B cell (primary cell): Measurements from ENCODE around the gene SMAP1. TPM values are rescaled to one million over a fixed set of nuclear protein-coding genes. Genes with fewer than 3 reads are reported as not detected.

Experiments
- ATAC-seq: fragments of 200-7000 bp; cut with Tn5 transposase; one replicate; pipeline ENCODE4 v1.10.0; 2021; ENCODE audit warnings: low read depth, mild to moderate bottlenecking, moderate number of reproducible peaks, moderate library complexity
- CTCF ChIA-PET: fragments of 350-600 bp; sonication (Branson Sonifier 250); formaldehyde crosslinking; loops from one replicate; lab custom pipeline; 2021; ENCODE audit warnings: antibody characterized with exemption, inconsistent platforms; lab: Charles Lee
- POLR2A ChIA-PET: fragments of 350-600 bp; sonication (Branson Sonifier 250); formaldehyde crosslinking; loops from one replicate; lab custom pipeline; 2021; ENCODE audit warnings: antibody characterized with exemption; lab: Charles Lee
- DNase-seq: peaks from one replicate; pipeline ENCODE4 v3.0.0; 2013
- H2AFZ ChIP-seq: 2 replicates; pipeline ENCODE4 v1.6.1; 2012; ENCODE audit warnings: mild to moderate bottlenecking, low read depth, low read length; ENCODE audit not compliant: insufficient read depth, poor library complexity, severe bottlenecking
- H3K27ac ChIP-seq, 2 donors: 1 replicate in 1 of 2; 2 replicates in 1 of 2; pipeline ENCODE4 v1.5.1; 2012 to 2013; ENCODE audit warnings: low read length in 2 of 2, mild to moderate bottlenecking in 2 of 2, moderate library complexity in 1 of 2
- H3K27me3 ChIP-seq, 4 experiments: fragments of 200-600 bp in 1 of 4; sonication (generic) in 1 of 4; replicated peaks in 1 of 4; 1 replicate in 2 of 4; 2 replicates in 2 of 4; pipeline versions ENCODE4 v1.6.1 to v1.7.0; 2013 to 2016; ENCODE audit warnings: low read length in 3 of 4, mild to moderate bottlenecking in 2 of 4, mixed read lengths in 1 of 4, moderate library complexity in 1 of 4; ENCODE audit not compliant: insufficient read depth in 4 of 4, control insufficient read depth in 3 of 4; ENCODE audit errors: control extremely low read depth in 1 of 4
- H3K36me3 ChIP-seq, 2 experiments: replicated peaks in 1 of 2; 1 replicate in 1 of 2; 2 replicates in 1 of 2; pipeline versions ENCODE4 v1.6.1 to v1.7.1; 2013; ENCODE audit warnings: low read length in 1 of 2; ENCODE audit not compliant: insufficient read depth in 2 of 2, control insufficient read depth in 1 of 2; ENCODE audit errors: control extremely low read depth in 1 of 2, extremely low read depth in 1 of 2
- H3K4me1 ChIP-seq, 2 donors: fragments of 200-600 bp in 1 of 2; sonication (generic) in 1 of 2; 1 replicate in 1 of 2; 2 replicates in 1 of 2; pipeline versions ENCODE4 v1.5.1 to v1.6.1; 2013 to 2017; ENCODE audit warnings: low read length in 2 of 2; ENCODE audit not compliant: control insufficient read depth in 2 of 2, insufficient read depth in 2 of 2
- H3K4me2 ChIP-seq: replicated peaks from 2 replicates; pipeline ENCODE3; 2012; ENCODE audit warnings: mild to moderate bottlenecking, low read depth, low read length; ENCODE audit not compliant: poor library complexity, severe bottlenecking
- H3K4me3 ChIP-seq, 5 experiments: fragments of 200-600 bp in 1 of 5; sonication (generic) in 1 of 5; 1 replicate in 3 of 5; 2 replicates in 2 of 5; pipeline versions ENCODE4 v1.5.1 to v1.7.0; 2011 to 2016; ENCODE audit warnings: low read length in 4 of 5, mild to moderate bottlenecking in 4 of 5, low read depth in 2 of 5, control low read depth in 1 of 5, moderate library complexity in 1 of 5; ENCODE audit not compliant: insufficient read depth in 1 of 5; ENCODE audit errors: control extremely low read depth in 1 of 5, extremely low read depth in 1 of 5
- H3K79me2 ChIP-seq: fragments of 200-600 bp; sonication (generic); one replicate; pipeline ENCODE4 v1.6.0; 2016; ENCODE audit warnings: low read length; ENCODE audit not compliant: control insufficient read depth, insufficient read depth
- H3K9ac ChIP-seq: fragments of 200-600 bp; sonication (generic); 2 replicates; pipeline ENCODE4 v1.6.1; 2017; ENCODE audit warnings: mild to moderate bottlenecking, low read length, moderate library complexity
- H3K9me3 ChIP-seq, 3 donors: one replicate each; pipeline versions ENCODE4 v1.6.1 to v1.7.1; 2013; ENCODE audit warnings: low read length in 2 of 3; ENCODE audit not compliant: control insufficient read depth in 2 of 3, insufficient read depth in 1 of 3; ENCODE audit errors: control extremely low read depth in 1 of 3
- H4K20me1 ChIP-seq: 2 replicates; pipeline ENCODE4 v1.6.0; 2012; ENCODE audit warnings: mild to moderate bottlenecking, low read length; ENCODE audit not compliant: insufficient read depth, control insufficient read depth, poor library complexity, severe bottlenecking
- H3K27ac Mint-ChIP-seq: one replicate; pipeline ENCODE4 v1.8.0; 2021; ENCODE audit warnings: mixed read lengths
- H3K27me3 Mint-ChIP-seq: one replicate; pipeline ENCODE4 v1.8.0; 2021; ENCODE audit warnings: mixed read lengths
- H3K4me1 Mint-ChIP-seq: one replicate; pipeline ENCODE4 v1.8.0; 2021; ENCODE audit warnings: mixed read lengths
- H3K4me3 Mint-ChIP-seq: one replicate; pipeline ENCODE4 v1.8.0; 2021; ENCODE audit warnings: mixed read lengths
- H3K9me3 Mint-ChIP-seq: one replicate; pipeline ENCODE4 v1.8.0; 2022; ENCODE audit warnings: mixed read lengths; ENCODE audit not compliant: insufficient read depth
- CTCF ChIP-seq: fragments of 200-600 bp; IDR thresholded peaks from one replicate; pipeline ENCODE4 v1.8.0; 2022; ENCODE audit warnings: antibody characterized with exemption, mild to moderate bottlenecking
- EZH2 ChIP-seq: IDR thresholded peaks from 2 replicates; pipeline ENCODE4 v1.6.1; 2012; ENCODE audit warnings: borderline replicate concordance, low read depth, mild to moderate bottlenecking, moderate library complexity, low read length; ENCODE audit not compliant: insufficient read depth, poor library complexity, severe bottlenecking
- WGBS: methylation state at CpG from one replicate; pipeline ENCODE4 v1.1.5; 2013; ENCODE audit warnings: missing lambda C conversion rate; ENCODE audit not compliant: insufficient coverage; 5-methylcytosine and 5-hydroxymethylcytosine counted together
- intact Hi-C: fragments of 100-400 bp; cut with micrococcal nuclease; formaldehyde crosslinking; loops from one replicate; pipeline ENCODE4 v1.10.0; 2022
- polyA plus RNA-seq: library from polyadenylated mRNA; depleted of rRNA; stranded (reverse); fragments of >200 nt; gene quantifications from 2 replicates; pipeline ENCODE4 v1.2.3, GENCODE V29; 2012
- total RNA-seq, 2 donors: library from RNA; stranded (reverse); fragments of 120-200 nt in 1 of 2; gene quantifications; 1 replicate in 1 of 2; 2 replicates in 1 of 2; pipeline versions ENCODE4 v1.2.3 to v1.2.4, GENCODE V29; 2013 to 2022

SMAP1 gene
- total and polyA plus RNA-seq, 2 donors (not counting 1 experiment from before 2014, with no cell fraction given) = 11.0 to 21.7 TPM

- Mint-ChIP-seq H3K27ac (peak overlapping the region; percentile 8), H3K4me3 (no peak overlapping the region)
- peaks cover 95% of the 10 kb centered on the region for H3K79me2 ChIP-seq
Observed at GRCh38 chr6:70673054-70673453, 5.4 kb downstream of the SMAP1 start.

GRCh38 chr6:70673601-70674000 lies 5.9 kb downstream of the SMAP1 start:
- intact Hi-C loops = no loop called here
- WGBS = 67% methylated on average over 1 of the region's 1 CpG
- peaks cover 60% of the 10 kb centered on the region for H4K20me1 ChIP-seq
- no peak overlapping the region for H3K9ac ChIP-seq
- Mint-ChIP-seq H3K9me3 (no peaks in the 10 kb centered on the region), H3K4me1 (peaks cover 39% of the 10 kb centered on the region), H3K27me3 (no peaks in the 10 kb centered on the region), H3K4me3 (no peak overlapping the region), H3K27ac (no peak overlapping the region)
- no peak overlapping the region for H2AFZ ChIP-seq
- CTCF ChIA-PET = interaction anchor here (2.2 to 4.4 kb wide), 2 partner anchors 11 to 13 kb away, joined by 8 to 25 read pairs; no protein-coding TSS in a partner anchor
- H3K4me1 ChIP-seq = peaks cover 9 to 14% of the 10 kb centered on the region in 2 donors
- H3K4me3 ChIP-seq = no peak overlapping the region
- no peak overlapping the region for H3K27ac ChIP-seq
- H3K36me3 ChIP-seq = peaks cover 0 to 2% of the 10 kb centered on the region in 2 experiments
- no peak overlapping the region for H3K4me2 ChIP-seq
- DNase-seq (no peak), ATAC-seq (no peak)
- H3K9me3 ChIP-seq = no peaks in the 10 kb centered on the region
- POLR2A ChIA-PET = no interaction called here
- peaks cover 96% of the 10 kb centered on the region for H3K79me2 ChIP-seq
- TF ChIP-seq CTCF (no peak), EZH2 (no peak)
- no peaks in the 10 kb centered on the region for H3K27me3 ChIP-seq

More at GRCh38 chr6:70673054-70673453, 5.4 kb downstream of the SMAP1 start:
- H3K4me3 ChIP-seq = no peak overlapping the region
- POLR2A ChIA-PET = no interaction called here
- CTCF ChIA-PET = interaction anchor here (2.2 to 4.4 kb wide), 2 partner anchors 12 to 13 kb away, joined by 8 to 25 read pairs; no protein-coding TSS in a partner anchor
- H3K9me3 Mint-ChIP-seq = no peaks in the 10 kb centered on the region
- no peaks in the 10 kb centered on the region for H3K27me3 ChIP-seq
- H3K4me1 ChIP-seq = peaks cover 9 to 16% of the 10 kb centered on the region in 2 donors
- H3K4me2 ChIP-seq = no peak overlapping the region
- no peak overlapping the region for H2AFZ ChIP-seq
- H3K9me3 ChIP-seq = no peaks in the 10 kb centered on the region
- no peak overlapping the region for H3K9ac ChIP-seq
- ATAC-seq (no peak), DNase-seq (no peak)
- peaks cover 0 to 2% of the 10 kb centered on the region in 2 experiments for H3K36me3 ChIP-seq
- TF ChIP-seq EZH2 (no peak), CTCF (no peak)
- H3K27me3 Mint-ChIP-seq = no peaks in the 10 kb centered on the region
- WGBS = 100% methylated on average over 1 of the region's 2 CpGs
- intact Hi-C loops = no loop called here
- H3K4me1 Mint-ChIP-seq = peaks cover 41% of the 10 kb centered on the region
- H4K20me1 ChIP-seq = peaks cover 56% of the 10 kb centered on the region
- H3K27ac ChIP-seq = no peak overlapping the region
